ENCODE measurements around the gene PCDHGA7.

PCDHGA7 gene

GRCh38 chr5:141356133-141356532 lies 26.4 kb upstream of the PCDHGA7 start (continued):
- TF ChIP-seq ZNF514 (tag by site-specific recombination; IDR thresholded peaks at IDR 0.05) (no peak), ZXDB (tag by site-specific recombination; IDR thresholded peaks at IDR 0.05) (no peak)

DNA sequence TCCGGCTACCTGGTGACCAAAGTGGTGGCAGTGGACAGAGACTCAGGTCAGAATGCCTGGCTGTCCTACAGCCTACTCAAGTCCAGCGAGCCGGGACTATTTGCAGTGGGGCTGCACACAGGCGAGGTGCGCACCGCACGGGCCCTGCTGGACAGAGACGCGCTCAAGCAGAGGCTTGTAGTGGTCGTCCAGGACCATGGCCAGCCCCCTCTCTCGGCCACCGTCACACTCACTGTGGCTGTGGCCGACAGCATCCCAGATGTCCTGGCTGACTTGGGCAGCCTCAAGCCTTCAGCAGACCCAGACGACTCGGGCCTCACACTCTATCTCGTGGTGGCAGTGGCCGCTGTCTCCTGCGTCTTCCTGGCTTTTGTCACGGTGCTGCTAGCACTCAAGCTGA lies 25.6 kb upstream of the PCDHGA7 start:
- no peak overlapping the region for H3K27ac ChIP-seq (ENCODE audit: extremely low read depth, low read depth, low read length)
- TF ChIP-seq ZBTB48 (tag by site-specific recombination; IDR thresholded peaks at IDR 0.05) (no peak), REST (tag by site-specific recombination; IDR thresholded peaks at IDR 0.05) (peak; percentile 90), SETDB1 (IDR thresholded peaks at IDR 0.05; ENCODE audit: insufficient read length, low read length) (no peak)
- no peaks in the 10 kb centered on the region for H3K4me1 ChIP-seq (ENCODE audit: control insufficient read depth, insufficient read depth, low read length)
- CTCF ChIA-PET, result interaction anchor here (0.8 to 2.2 kb wide), 3 partner anchors 15 to 722 kb away, joined by 3 to 5 read pairs (median 4); no protein-coding TSS in a partner anchor
- peaks cover 3% of the 10 kb centered on the region; the same call in 1 of the 2 replicates for H3K9me3 ChIP-seq (ENCODE audit: control insufficient read depth, insufficient read depth, low read depth, low read length)
- POLR2A ChIA-PET, result no interaction called here
- no peak overlapping the region for H3K4me3 ChIP-seq (ENCODE audit: low read depth, low read length)
- no peaks in the 10 kb centered on the region for H3K36me3 ChIP-seq (ENCODE audit: control insufficient read depth in 2 of 2, insufficient read depth in 1 of 2, low read length in 2 of 2)

DNA sequence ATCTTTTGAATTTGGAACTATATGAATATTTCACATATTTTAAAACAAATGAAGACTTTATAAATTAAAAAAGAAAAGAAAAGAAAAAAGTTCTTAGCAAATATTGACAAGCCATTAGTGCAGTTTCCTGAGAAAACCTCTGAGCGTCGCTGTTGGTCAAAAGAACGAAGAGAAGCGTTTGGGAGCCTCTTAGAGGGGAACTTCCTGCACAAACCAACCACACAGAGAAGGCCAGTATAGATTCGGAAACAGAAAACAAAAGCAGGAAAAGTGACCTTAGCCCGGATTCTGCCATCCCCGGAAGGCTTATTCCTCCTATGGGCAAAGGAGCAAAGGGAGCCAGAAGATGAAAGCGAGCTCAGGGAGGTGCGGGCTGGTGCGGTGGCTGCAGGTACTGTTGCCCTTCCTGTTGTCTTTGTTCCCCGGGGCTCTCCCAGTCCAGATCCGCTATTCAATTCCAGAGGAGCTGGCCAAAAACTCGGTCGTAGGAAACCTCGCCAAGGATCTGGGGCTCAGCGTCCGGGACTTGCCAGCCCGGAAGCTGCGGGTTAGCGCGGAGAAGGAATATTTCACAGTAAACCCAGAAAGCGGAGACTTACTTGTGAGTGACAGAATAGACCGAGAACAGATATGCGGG lies 22.6 kb upstream of the PCDHGA7 start, which contains the start of gene PCDHGB2:
TSS of gene PCDHGB2 (plus strand) at position 205 of the 637 bp plus-strand sequence. CDS start at position 347, 142 bp downstream.
- ChIA-PET CTCF (interaction anchor here (0.6 to 2.6 kb wide), 5 partner anchors 10 to 828 kb away, joined by 3 to 12 read pairs (median 5); partner anchors contain the start of gene PCDHGB1), POLR2A (no interaction called here)
- TF ChIP-seq ZNF654 (tag by site-specific recombination; IDR thresholded peaks at IDR 0.05; ENCODE audit: low read depth) (peak; percentile 53), ZNF202 (tag by site-specific recombination; IDR thresholded peaks at IDR 0.05; ENCODE audit: borderline replicate concordance) (no peak)
- H3K27ac ChIP-seq (ENCODE audit: extremely low read depth, low read depth, low read length), result no peak within 1 kb of the TSS
- H3K36me3 ChIP-seq (ENCODE audit: control insufficient read depth in 2 of 2, insufficient read depth in 1 of 2, low read length in 2 of 2), result no peaks in the 10 kb centered on the region
- H3K9me3 ChIP-seq (ENCODE audit: control insufficient read depth, insufficient read depth, low read depth, low read length), result peaks cover 3% of the 10 kb centered on the region; the same call in 1 of the 2 replicates
- no peak within 1 kb of the TSS for H3K4me3 ChIP-seq (ENCODE audit: low read depth, low read length)
- no peaks in the 10 kb centered on the region for H3K4me1 ChIP-seq (ENCODE audit: control insufficient read depth, insufficient read depth, low read length)

DNA sequence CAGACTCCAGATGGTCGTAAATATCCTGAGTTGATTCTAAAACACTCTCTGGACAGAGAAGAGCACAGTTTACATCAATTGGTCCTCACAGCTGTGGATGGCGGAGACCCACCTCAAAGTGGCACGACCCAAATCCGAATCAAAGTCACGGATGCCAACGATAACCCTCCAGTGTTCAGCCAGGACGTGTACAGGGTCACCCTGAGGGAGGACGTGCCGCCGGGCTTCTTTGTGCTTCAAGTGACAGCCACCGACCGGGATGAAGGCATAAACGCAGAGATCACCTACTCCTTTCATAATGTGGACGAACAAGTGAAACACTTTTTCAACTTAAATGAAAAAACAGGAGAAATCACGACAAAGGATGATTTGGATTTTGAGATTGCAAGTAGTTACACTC lies 21.9 kb upstream of the PCDHGA7 start:
- Histone ChIP-seq H3K36me3 (ENCODE audit: control insufficient read depth in 2 of 2, insufficient read depth in 1 of 2, low read length in 2 of 2) (no peaks in the 10 kb centered on the region), H3K4me3 (ENCODE audit: low read depth, low read length) (no peak overlapping the region), H3K4me1 (ENCODE audit: control insufficient read depth, insufficient read depth, low read length) (no peaks in the 10 kb centered on the region), H3K9me3 (ENCODE audit: control insufficient read depth, insufficient read depth, low read depth, low read length) (peaks cover 3% of the 10 kb centered on the region; the same call in 1 of the 2 replicates), H3K27ac (ENCODE audit: extremely low read depth, low read depth, low read length) (no peak overlapping the region)
- CTCF ChIA-PET, result interaction anchor here (0.6 to 1.9 kb wide), 2 partner anchors 31 to 204 kb away, joined by 3 to 9 read pairs; no protein-coding TSS in a partner anchor
- POLR2A ChIA-PET, result no interaction called here
- no peak for TF ChIP-seq PRDM2 (tag by site-specific recombination; IDR thresholded peaks at IDR 0.05; ENCODE audit: borderline replicate concordance)
- TF ChIP-seq, protein P1, sequence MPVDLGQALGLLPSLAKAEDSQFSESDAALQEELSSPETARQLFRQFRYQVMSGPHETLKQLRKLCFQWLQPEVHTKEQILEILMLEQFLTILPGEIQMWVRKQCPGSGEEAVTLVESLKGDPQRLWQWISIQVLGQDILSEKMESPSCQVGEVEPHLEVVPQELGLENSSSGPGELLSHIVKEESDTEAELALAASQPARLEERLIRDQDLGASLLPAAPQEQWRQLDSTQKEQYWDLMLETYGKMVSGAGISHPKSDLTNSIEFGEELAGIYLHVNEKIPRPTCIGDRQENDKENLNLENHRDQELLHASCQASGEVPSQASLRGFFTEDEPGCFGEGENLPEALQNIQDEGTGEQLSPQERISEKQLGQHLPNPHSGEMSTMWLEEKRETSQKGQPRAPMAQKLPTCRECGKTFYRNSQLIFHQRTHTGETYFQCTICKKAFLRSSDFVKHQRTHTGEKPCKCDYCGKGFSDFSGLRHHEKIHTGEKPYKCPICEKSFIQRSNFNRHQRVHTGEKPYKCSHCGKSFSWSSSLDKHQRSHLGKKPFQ (tag by site-specific recombination; IDR thresholded peaks at IDR 0.05), result no peak
